Heart left ventricle (tissue), 13 donors: ENCODE results near the gene ITPRID1.

Source experiments
- CTCF ChIP-seq, 12 donors: fragments of 200-600 bp; sonication (generic) in 4 of 12; IDR thresholded peaks; one replicate each; pipeline versions ENCODE4 v1.5.0 to v1.8.0; 2018 to 2022; ENCODE audit warnings: antibody characterized with exemption in 12 of 12, mild to moderate bottlenecking in 5 of 12
- POLR2A ChIP-seq, 2 donors: fragments of 450-650 bp; IDR thresholded peaks; one replicate each; pipeline ENCODE4 v1.6.1; 2017; ENCODE audit warnings: antibody characterized with exemption in 2 of 2, mild to moderate bottlenecking in 2 of 2, moderate library complexity in 2 of 2
- donor health status: ischemic (EF 13 %, LVEDD 7.1; RV severe dilation, severe dysfunction).
- donor health status: DM: no; HTN: yes; CAD: no.
- donor health status: DM: no; HTN: no; CAD: no.
- donor health status: ischemic (EF 25% LVEDD 6.9; RV normal size, moderate dysfunction).
- donor health status: ischemic (EF 25% LVEDD 5.7; RV mildly dilated, moderate dysfunction).
- donor health status: ischemic (EF 35%, LVEDD 5.7; RV mildly dilated, moderate dysfunction).
- donor health status: nonischemic (EF 11% LVEDD 7.7; RV severe dilation, severe dysfunction).
- donor health status: DM: yes; HTN: yes; CAD: no.
- donor health status: PGD.
- donor health status: ischemic (EF 29% LVEDD 5.4; RV normal size, mild dysfunction).
- donor health status: nonischemic (EF 23%, LVEDD 6.1; RV moderate dilation, normal function).

GRCh38 chr7:31493714-31494181, 20.1 kb upstream of the ITPRID1 start:
- TF ChIP-seq CTCF (IDR thresholded peaks at IDR 0.05) = no peak
- no peak for TF ChIP-seq POLR2A (IDR thresholded peaks at IDR 0.05)
